ENCODE data around the gene PKMYT1. TPM values are rescaled to one million over a fixed set of nuclear protein-coding genes. Genes with fewer than 3 reads are reported as not detected.

PKMYT1 gene
- total RNA-seq, 8 experiments from 2014 or later = 0.36 to 48.7 (median 3.6) TPM

- H3K4me3 ChIP-seq = peak overlapping the region; percentile 66 to 87 (median 76)
- in situ Hi-C loops (cut with MboI; ENCODE audit: low pct_unique_long_range_greater_than_20kb in 2 of 9, low sequenced_read_pairs in 9 of 9, unreplicated experiment in 9 of 9) = no loop called here
- H3K27ac ChIP-seq = peak overlapping the region in 1 of 2 donors; percentile 92
- H3K4me1 ChIP-seq (replicated peaks in 1 of 2) = peaks cover 22 to 33% of the 10 kb centered on the region in 2 donors
- WGBS, 10 experiments = 0% methylated on average over 2 of the region's 6 CpGs; no CpG with 5 or more reads in 9 of the 10 experiments
- peak in 1 of 8 experiments; percentile 0 for ATAC-seq (replicated peaks in 6 of 8)
Measured at GRCh38 chr16:3023415-3023668, 43.1 kb upstream of the PKMYT1 start.

GRCh38 chr16:3022684-3023414 lies 42.6 kb upstream of the PKMYT1 start:
- H3K27ac ChIP-seq = no peak overlapping the region
- peaks cover 23 to 34% of the 10 kb centered on the region in 2 donors for H3K4me1 ChIP-seq (replicated peaks in 1 of 2)
- in situ Hi-C loops (cut with MboI; ENCODE audit: low pct_unique_long_range_greater_than_20kb in 2 of 9, low sequenced_read_pairs in 9 of 9, unreplicated experiment in 9 of 9) = no loop called here
- H3K4me3 ChIP-seq = peak overlapping the region; percentile 66 to 87 (median 76)
- WGBS, 10 experiments = 0% methylated on average over 1 of the region's 8 CpGs; no CpG with 5 or more reads in 8 of the 10 experiments
- ATAC-seq (replicated peaks in 6 of 8) = no peak

- in situ Hi-C loops (cut with MboI; ENCODE audit: low pct_unique_long_range_greater_than_20kb in 2 of 9, low sequenced_read_pairs in 9 of 9, unreplicated experiment in 9 of 9) = no loop called here
- Histone ChIP-seq H3K4me3 (peak overlapping the region in 3 of 5 donors; percentile 66 to 87 (median 70)), H3K4me1 (replicated peaks in 1 of 2) (peaks cover 21 to 32% of the 10 kb centered on the region in 2 donors), H3K27ac (peak overlapping the region; percentile 21 to 29)
- 0 to 35% (median 0%) methylated on average over 1 to 2 of the region's 8 CpGs; no CpG with 5 or more reads in 5 of the 10 experiments for WGBS, 10 experiments
- peak; percentile 13 to 43 (median 26) for ATAC-seq (replicated peaks in 6 of 8)
Measured at GRCh38 chr16:3022208-3022683, 42.0 kb upstream of the PKMYT1 start.

GRCh38 chr16:3021449-3022207 lies 41.4 kb upstream of the PKMYT1 start:
- Histone ChIP-seq H3K4me3 (peak overlapping the region; percentile 34 to 87 (median 44)), H3K4me1 (replicated peaks in 1 of 2) (peaks cover 21 to 32% of the 10 kb centered on the region in 2 donors), H3K27ac (peak overlapping the region; percentile 29 to 30)
- peak; percentile 13 to 34 (median 25) for ATAC-seq (replicated peaks in 6 of 8)
- 0 to 17% (median 0%) methylated on average over 1 to 4 of the region's 25 CpGs; no CpG with 5 or more reads in 7 of the 10 experiments for WGBS, 10 experiments
- in situ Hi-C loops (cut with MboI; ENCODE audit: low pct_unique_long_range_greater_than_20kb in 2 of 9, low sequenced_read_pairs in 9 of 9, unreplicated experiment in 9 of 9) = no loop called here

GRCh38 chr16:3020604-3021448 lies 40.6 kb upstream of the PKMYT1 start:
- Histone ChIP-seq H3K4me3 (peak overlapping the region; percentile 34 to 87 (median 44)), H3K27ac (peak overlapping the region; percentile 29 to 30), H3K4me1 (replicated peaks in 1 of 2) (peaks cover 21 to 32% of the 10 kb centered on the region in 2 donors)
- in situ Hi-C loops (cut with MboI; ENCODE audit: low pct_unique_long_range_greater_than_20kb in 2 of 9, low sequenced_read_pairs in 9 of 9, unreplicated experiment in 9 of 9) = no loop called here
- WGBS, 10 experiments = 0 to 5% methylated on average over 4 to 6 of the region's 57 CpGs; no CpG with 5 or more reads in 8 of the 10 experiments
- peak; percentile 2 to 49 (median 38) for ATAC-seq (replicated peaks in 6 of 8)

GRCh38 chr16:3020247-3020603 lies 40.0 kb upstream of the PKMYT1 start, which contains the start of gene TNFRSF12A:
TNFRSF12A (plus strand) TSS chr16:3020368; CDS start chr16:3020398, 30 bp downstream.
- Histone ChIP-seq H3K4me1 (replicated peaks in 1 of 2) (peaks cover 21 to 32% of the 10 kb centered on the region in 2 donors), H3K4me3 (peak within 1 kb of the TSS; percentile 34 to 87 (median 44)), H3K27ac (peak within 1 kb of the TSS; percentile 29 to 30)
- in situ Hi-C loops (cut with MboI; ENCODE audit: low pct_unique_long_range_greater_than_20kb in 2 of 9, low sequenced_read_pairs in 9 of 9, unreplicated experiment in 9 of 9) = no loop called here
- WGBS, 10 experiments = no CpG with 5 or more reads among the region's 49 CpGs
- ATAC-seq (replicated peaks in 6 of 8) = peak; percentile 8 to 42 (median 22)

- 7 to 100% (median 83%) methylated on average over 1 to 16 of the region's 40 CpGs; no CpG with 5 or more reads in 1 of the 10 experiments for WGBS, 10 experiments
- Histone ChIP-seq H3K27ac (no peak overlapping the region), H3K4me3 (peak overlapping the region; percentile 34 to 87 (median 44)), H3K4me1 (replicated peaks in 1 of 2) (peaks cover 21 to 32% of the 10 kb centered on the region in 2 donors)
- in situ Hi-C loops (cut with MboI; ENCODE audit: low pct_unique_long_range_greater_than_20kb in 2 of 9, low sequenced_read_pairs in 9 of 9, unreplicated experiment in 9 of 9) = no loop called here
- ATAC-seq (replicated peaks in 6 of 8) = no peak
Measured at GRCh38 chr16:3019594-3020246, 39.5 kb upstream of the PKMYT1 start.

GRCh38 chr16:3017794-3018506 lies 37.7 kb upstream of the PKMYT1 start, which contains the start of gene CLDN6:
CLDN6 (minus strand) TSS chr16:3018183; CDS start chr16:3016021, 2,162 bp downstream.
- Histone ChIP-seq H3K27ac (no peak within 1 kb of the TSS), H3K4me1 (replicated peaks in 1 of 2) (peaks cover 19 to 29% of the 10 kb centered on the region in 2 donors), H3K4me3 (peak within 1 kb of the TSS in 3 of 5 donors; percentile 22 to 32 (median 23))
- no peak for ATAC-seq (replicated peaks in 6 of 8)
- in situ Hi-C loops (cut with MboI; ENCODE audit: low pct_unique_long_range_greater_than_20kb in 2 of 9, low sequenced_read_pairs in 9 of 9, unreplicated experiment in 9 of 9) = no loop called here
- WGBS, 10 experiments = 5 to 33% (median 18%) methylated on average over 4 to 8 of the region's 52 CpGs; no CpG with 5 or more reads in 6 of the 10 experiments

- in situ Hi-C loops (cut with MboI; ENCODE audit: low pct_unique_long_range_greater_than_20kb in 2 of 9, low sequenced_read_pairs in 9 of 9, unreplicated experiment in 9 of 9) = no loop called here
- peaks cover 19 to 23% of the 10 kb centered on the region in 2 donors for H3K4me1 ChIP-seq (replicated peaks in 1 of 2)
- no peak overlapping the region for H3K27ac ChIP-seq
- H3K4me3 ChIP-seq = peak overlapping the region in 2 of 5 donors; percentile 22 to 32
- WGBS, 10 experiments = 36 to 88% (median 63%) methylated on average over 2 to 6 of the region's 20 CpGs; no CpG with 5 or more reads in 7 of the 10 experiments
- no peak for ATAC-seq (replicated peaks in 6 of 8)
Measured at GRCh38 chr16:3017344-3017743, 37.1 kb upstream of the PKMYT1 start.

- H3K4me3 ChIP-seq = no peak overlapping the region
- 70 to 92% (median 82%) methylated on average over 2 to 8 of the region's 13 CpGs; no CpG with 5 or more reads in 3 of the 10 experiments for WGBS, 10 experiments
- peaks cover 10 to 18% of the 10 kb centered on the region in 2 donors for H3K4me1 ChIP-seq (replicated peaks in 1 of 2)
- no peak for ATAC-seq (replicated peaks in 6 of 8)
- in situ Hi-C loops (cut with MboI; ENCODE audit: low pct_unique_long_range_greater_than_20kb in 2 of 9, low sequenced_read_pairs in 9 of 9, unreplicated experiment in 9 of 9) = no loop called here
- H3K27ac ChIP-seq = no peak overlapping the region
Measured at GRCh38 chr16:3015865-3016521, 35.7 kb upstream of the PKMYT1 start.

GRCh38 chr16:3014971-3015370 lies 34.7 kb upstream of the PKMYT1 start:
- in situ Hi-C loops (cut with MboI; ENCODE audit: low pct_unique_long_range_greater_than_20kb in 2 of 9, low sequenced_read_pairs in 9 of 9, unreplicated experiment in 9 of 9) = no loop called here

More at GRCh38 chr16:3014971-3015370, 34.7 kb upstream of the PKMYT1 start:
- no peak overlapping the region for H3K4me3 ChIP-seq
- WGBS, 10 experiments = 83 to 100% (median 98%) methylated on average over 1 to 5 of the region's 6 CpGs; no CpG with 5 or more reads in 3 of the 10 experiments
- ATAC-seq (replicated peaks in 6 of 8) = no peak
- H3K4me1 ChIP-seq (replicated peaks in 1 of 2) = peaks cover 4 to 20% of the 10 kb centered on the region in 2 donors
- no peak overlapping the region for H3K27ac ChIP-seq

All from motor neuron (in vitro differentiated cells).